Measurements from ENCODE around the gene GSK3B. TPM values are rescaled to one million over a fixed set of nuclear protein-coding genes. Genes with fewer than 3 reads are reported as not detected.

The GSK3B gene
- total RNA-seq, 1 donor, result 94.1 TPM

- H3K4me3 ChIP-seq (ENCODE audit: low read depth, low read length), result no peak overlapping the region
- no peak for DNase-seq (ENCODE audit: low read depth)
- TF ChIP-seq CTCF (IDR thresholded peaks at IDR 0.05; ENCODE audit: insufficient read depth, low read depth, low read length), result no peak
Observed at GRCh38 chr3:120130656-120131055, 36.4 kb upstream of the GSK3B start.

GRCh38 chr3:120129718-120130513, 35.7 kb upstream of the GSK3B start:
- H3K4me3 ChIP-seq (ENCODE audit: low read depth, low read length), result no peak overlapping the region
- no peak for DNase-seq (ENCODE audit: low read depth)
- no peak for TF ChIP-seq CTCF (IDR thresholded peaks at IDR 0.05; ENCODE audit: insufficient read depth, low read depth, low read length)

- no peak for TF ChIP-seq CTCF (IDR thresholded peaks at IDR 0.05; ENCODE audit: insufficient read depth, low read depth, low read length)
- no peak overlapping the region for H3K4me3 ChIP-seq (ENCODE audit: low read depth, low read length)
- no peak for DNase-seq (ENCODE audit: low read depth)
Observed at GRCh38 chr3:120129051-120129450, 34.8 kb upstream of the GSK3B start.

GRCh38 chr3:120125992-120126391, 31.7 kb upstream of the GSK3B start:
- no peak for DNase-seq (ENCODE audit: low read depth)
- no peak for TF ChIP-seq CTCF (IDR thresholded peaks at IDR 0.05; ENCODE audit: insufficient read depth, low read depth, low read length)
- H3K4me3 ChIP-seq (ENCODE audit: low read depth, low read length), result no peak overlapping the region

GRCh38 chr3:120119846-120120510, 25.7 kb upstream of the GSK3B start:
- DNase-seq (ENCODE audit: low read depth), result no peak
- no peak overlapping the region for H3K4me3 ChIP-seq (ENCODE audit: low read depth, low read length)
- no peak for TF ChIP-seq CTCF (IDR thresholded peaks at IDR 0.05; ENCODE audit: insufficient read depth, low read depth, low read length)

GRCh38 chr3:120114981-120115380, 20.7 kb upstream of the GSK3B start:
- DNase-seq (ENCODE audit: low read depth), result no peak
- no peak for TF ChIP-seq CTCF (IDR thresholded peaks at IDR 0.05; ENCODE audit: insufficient read depth, low read depth, low read length)
- H3K4me3 ChIP-seq (ENCODE audit: low read depth, low read length), result no peak overlapping the region

All from fibroblast of villous mesenchyme (primary cell).